Astrocyte (in vitro differentiated cells and primary cell): Measurements from ENCODE around the gene SCNN1G.

Source experiments
- EZH2 ChIP-seq: IDR thresholded peaks from 2 replicates; pipeline ENCODE4 v1.6.1; 2012; ENCODE audit warnings: mild to moderate bottlenecking, low read length, inconsistent platforms; ENCODE audit not compliant: insufficient read depth
- TF ChIP-seq, protein P1 (sequence below): IDR thresholded peaks from 2 replicates; pipeline ENCODE4 v1.5.1; 2011; ENCODE audit warnings: low read depth, mild to moderate bottlenecking, inconsistent platforms, low read length, moderate library complexity; ENCODE audit not compliant: insufficient read depth

DNA sequence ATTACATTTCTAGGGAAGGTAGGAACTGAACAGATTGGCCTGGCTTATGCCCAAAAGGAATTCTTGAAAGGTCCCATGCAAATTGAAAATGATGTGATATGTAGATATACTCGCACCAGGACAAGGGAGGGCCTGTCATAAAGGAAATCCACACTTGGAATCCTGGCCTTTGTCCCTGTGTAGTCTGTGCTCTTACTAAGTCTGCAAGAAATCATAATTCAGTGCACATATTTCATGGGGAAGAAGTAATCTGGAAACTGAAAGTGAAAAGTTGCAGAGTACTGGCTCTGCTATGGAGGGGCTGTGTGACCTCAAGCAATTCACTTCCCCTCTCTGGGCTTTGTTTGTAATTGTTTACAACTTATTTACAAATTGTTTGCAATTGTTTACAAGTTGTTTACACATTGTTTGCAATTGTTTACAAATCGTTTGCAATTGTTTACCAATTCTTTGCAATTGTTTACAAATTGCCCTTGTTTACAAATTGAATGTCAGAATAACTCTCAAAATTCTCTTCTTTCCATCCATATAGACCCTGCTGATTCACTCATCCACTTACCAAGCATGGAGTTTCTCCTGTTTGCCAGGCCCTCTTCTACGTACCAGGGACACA, 12.9 kb downstream of the SCNN1G start:
- TF ChIP-seq, protein P1, sequence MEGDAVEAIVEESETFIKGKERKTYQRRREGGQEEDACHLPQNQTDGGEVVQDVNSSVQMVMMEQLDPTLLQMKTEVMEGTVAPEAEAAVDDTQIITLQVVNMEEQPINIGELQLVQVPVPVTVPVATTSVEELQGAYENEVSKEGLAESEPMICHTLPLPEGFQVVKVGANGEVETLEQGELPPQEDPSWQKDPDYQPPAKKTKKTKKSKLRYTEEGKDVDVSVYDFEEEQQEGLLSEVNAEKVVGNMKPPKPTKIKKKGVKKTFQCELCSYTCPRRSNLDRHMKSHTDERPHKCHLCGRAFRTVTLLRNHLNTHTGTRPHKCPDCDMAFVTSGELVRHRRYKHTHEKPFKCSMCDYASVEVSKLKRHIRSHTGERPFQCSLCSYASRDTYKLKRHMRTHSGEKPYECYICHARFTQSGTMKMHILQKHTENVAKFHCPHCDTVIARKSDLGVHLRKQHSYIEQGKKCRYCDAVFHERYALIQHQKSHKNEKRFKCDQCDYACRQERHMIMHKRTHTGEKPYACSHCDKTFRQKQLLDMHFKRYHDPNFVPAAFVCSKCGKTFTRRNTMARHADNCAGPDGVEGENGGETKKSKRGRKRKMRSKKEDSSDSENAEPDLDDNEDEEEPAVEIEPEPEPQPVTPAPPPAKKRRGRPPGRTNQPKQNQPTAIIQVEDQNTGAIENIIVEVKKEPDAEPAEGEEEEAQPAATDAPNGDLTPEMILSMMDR = no peak
- TF ChIP-seq EZH2 = no peak
